Neural progenitor cell (in vitro differentiated cells): ENCODE results near the gene SART1. TPM values are rescaled to one million over a fixed set of nuclear protein-coding genes. Genes with fewer than 3 reads are reported as not detected.

ENCODE experiments used
- DNase-seq: peaks from one replicate; pipeline ENCODE4 v3.0.0-alpha.2; 2016; ENCODE audit warnings: low spot score
- H2AFZ ChIP-seq: fragments of 200-600 bp; sonication (generic); replicated peaks from 2 replicates; pipeline ENCODE4 v1.6.1; 2016; ENCODE audit warnings: antibody characterized with exemption
- H3F3A ChIP-seq: fragments of 200-600 bp; sonication (generic); 2 replicates; pipeline ENCODE4 v1.6.1; 2016; ENCODE audit warnings: antibody characterized with exemption, low read depth
- H3K27ac ChIP-seq: fragments of 200-600 bp; sonication (generic); 2 replicates; pipeline ENCODE4 v1.5.1; 2016; ENCODE audit warnings: mild to moderate bottlenecking
- H3K27me3 ChIP-seq: fragments of 200-600 bp; sonication (generic); 2 replicates; pipeline ENCODE4 v1.6.1; 2016; ENCODE audit warnings: mild to moderate bottlenecking, moderate library complexity
- H3K36me3 ChIP-seq: fragments of 200-600 bp; sonication (generic); 2 replicates; pipeline ENCODE4 v1.5.1; 2016
- H3K4me1 ChIP-seq: fragments of 200-600 bp; sonication (generic); 2 replicates; pipeline ENCODE4 v1.6.1; 2016; ENCODE audit warnings: mixed run types
- H3K4me2 ChIP-seq: fragments of 200-600 bp; sonication (generic); 2 replicates; pipeline ENCODE4 v1.6.1; 2016
- H3K4me3 ChIP-seq: fragments of 200-600 bp; sonication (generic); 2 replicates; pipeline ENCODE4 v1.5.1; 2016
- H3K79me2 ChIP-seq: fragments of 200-600 bp; sonication (generic); 2 replicates; pipeline ENCODE4 v1.6.1; 2016; ENCODE audit warnings: low read depth
- H3K9ac ChIP-seq: fragments of 200-600 bp; sonication (generic); 2 replicates; pipeline ENCODE4 v1.6.1; 2016
- H3K9me3 ChIP-seq: fragments of 200-600 bp; sonication (generic); 2 replicates; pipeline ENCODE4 v1.5.1; 2016; ENCODE audit warnings: low read depth
- H4K20me1 ChIP-seq: fragments of 200-600 bp; sonication (generic); 2 replicates; pipeline ENCODE4 v1.6.1; 2016; ENCODE audit warnings: low read depth
- H3K27ac Mint-ChIP-seq: 3 replicates; pipeline ENCODE4 v1.8.0; 2021; ENCODE audit warnings: mixed read lengths
- H3K27me3 Mint-ChIP-seq: 2 replicates; pipeline ENCODE4 v1.8.0; 2022; ENCODE audit warnings: low read depth, mild to moderate bottlenecking, inconsistent platforms, moderate library complexity, mixed read lengths; ENCODE audit not compliant: insufficient read depth
- H3K36me3 Mint-ChIP-seq: 3 replicates; pipeline ENCODE4 v1.8.0; 2021; ENCODE audit warnings: mixed read lengths
- H3K4me1 Mint-ChIP-seq: 3 replicates; pipeline ENCODE4 v1.8.0; 2021; ENCODE audit warnings: mixed read lengths
- H3K4me3 Mint-ChIP-seq: 3 replicates; pipeline ENCODE4 v1.8.0; 2021; ENCODE audit warnings: mild to moderate bottlenecking, moderate library complexity, mixed read lengths
- H3K9me3 Mint-ChIP-seq: 3 replicates; pipeline ENCODE4 v1.8.0; 2020; ENCODE audit warnings: mixed read lengths
- EZH2 ChIP-seq: fragments of 200-600 bp; sonication (generic); IDR thresholded peaks from 2 replicates; pipeline ENCODE4 v1.6.1; 2017; ENCODE audit warnings: antibody characterized with exemption, mild to moderate bottlenecking, moderate library complexity
- EZH2phosphoT487 ChIP-seq: fragments of 200-600 bp; sonication (generic); IDR thresholded peaks from 2 replicates; pipeline ENCODE4 v1.6.1; 2017; ENCODE audit warnings: antibody characterized with exemption
- total RNA-seq: library from RNA; depleted of rRNA; stranded (reverse); fragments of >200 nt; gene quantifications from 2 replicates; pipeline ENCODE4 v1.2.3, GENCODE V29; 2015; ENCODE audit warnings: low replicate concordance
- TF ChIP-seq, protein P1 (sequence below): fragments of 200-600 bp; sonication (generic); IDR thresholded peaks from 2 replicates; pipeline ENCODE4 v1.5.1; 2017; ENCODE audit warnings: antibody characterized with exemption, mild to moderate bottlenecking

The SART1 gene
- total RNA-seq, 1 donor from 2014 or later: 8.6 TPM

DNA sequence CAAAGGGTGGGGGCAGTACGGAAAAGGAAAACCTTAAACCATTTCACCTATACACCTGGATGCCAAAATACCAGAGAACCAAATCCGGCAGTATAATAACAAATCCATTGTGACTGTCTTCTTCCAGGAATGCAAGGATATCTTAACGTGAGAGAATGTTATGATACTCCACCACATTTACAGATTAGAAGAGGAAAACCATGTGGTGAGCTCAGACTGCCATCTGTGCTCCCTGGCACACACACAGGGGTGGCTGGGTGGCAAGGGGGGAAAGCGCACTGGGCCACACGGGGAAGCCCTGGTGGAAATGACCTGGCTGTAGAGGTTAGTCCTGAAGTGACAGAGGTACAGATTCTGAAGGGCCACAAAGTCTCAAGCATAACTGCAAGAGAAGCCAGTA, 30.5 kb downstream of the SART1 start:
- no peak for DNase-seq
- no peak for TF ChIP-seq EZH2phosphoT487
- no peak for TF ChIP-seq EZH2
- TF ChIP-seq, protein P1, sequence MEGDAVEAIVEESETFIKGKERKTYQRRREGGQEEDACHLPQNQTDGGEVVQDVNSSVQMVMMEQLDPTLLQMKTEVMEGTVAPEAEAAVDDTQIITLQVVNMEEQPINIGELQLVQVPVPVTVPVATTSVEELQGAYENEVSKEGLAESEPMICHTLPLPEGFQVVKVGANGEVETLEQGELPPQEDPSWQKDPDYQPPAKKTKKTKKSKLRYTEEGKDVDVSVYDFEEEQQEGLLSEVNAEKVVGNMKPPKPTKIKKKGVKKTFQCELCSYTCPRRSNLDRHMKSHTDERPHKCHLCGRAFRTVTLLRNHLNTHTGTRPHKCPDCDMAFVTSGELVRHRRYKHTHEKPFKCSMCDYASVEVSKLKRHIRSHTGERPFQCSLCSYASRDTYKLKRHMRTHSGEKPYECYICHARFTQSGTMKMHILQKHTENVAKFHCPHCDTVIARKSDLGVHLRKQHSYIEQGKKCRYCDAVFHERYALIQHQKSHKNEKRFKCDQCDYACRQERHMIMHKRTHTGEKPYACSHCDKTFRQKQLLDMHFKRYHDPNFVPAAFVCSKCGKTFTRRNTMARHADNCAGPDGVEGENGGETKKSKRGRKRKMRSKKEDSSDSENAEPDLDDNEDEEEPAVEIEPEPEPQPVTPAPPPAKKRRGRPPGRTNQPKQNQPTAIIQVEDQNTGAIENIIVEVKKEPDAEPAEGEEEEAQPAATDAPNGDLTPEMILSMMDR: no peak
- Histone ChIP-seq H3K27ac (no peak overlapping the region), H3K9me3 (no peaks in the 10 kb centered on the region), H3K36me3 (no peaks in the 10 kb centered on the region), H3K4me2 (no peak overlapping the region), H3K79me2 (no peaks in the 10 kb centered on the region), H3F3A (peaks cover 15% of the 10 kb centered on the region), H4K20me1 (no peaks in the 10 kb centered on the region), H2AFZ (no peak overlapping the region), H3K27me3 (no peaks in the 10 kb centered on the region), H3K4me3 (no peak overlapping the region), H3K4me1 (no peaks in the 10 kb centered on the region), H3K9ac (no peak overlapping the region)
- Mint-ChIP-seq H3K4me1 (peaks cover 2% of the 10 kb centered on the region), H3K4me3 (no peak overlapping the region), H3K36me3 (peaks cover 8% of the 10 kb centered on the region), H3K9me3 (no peaks in the 10 kb centered on the region), H3K27me3 (no peaks in the 10 kb centered on the region), H3K27ac (no peak overlapping the region)

DNA sequence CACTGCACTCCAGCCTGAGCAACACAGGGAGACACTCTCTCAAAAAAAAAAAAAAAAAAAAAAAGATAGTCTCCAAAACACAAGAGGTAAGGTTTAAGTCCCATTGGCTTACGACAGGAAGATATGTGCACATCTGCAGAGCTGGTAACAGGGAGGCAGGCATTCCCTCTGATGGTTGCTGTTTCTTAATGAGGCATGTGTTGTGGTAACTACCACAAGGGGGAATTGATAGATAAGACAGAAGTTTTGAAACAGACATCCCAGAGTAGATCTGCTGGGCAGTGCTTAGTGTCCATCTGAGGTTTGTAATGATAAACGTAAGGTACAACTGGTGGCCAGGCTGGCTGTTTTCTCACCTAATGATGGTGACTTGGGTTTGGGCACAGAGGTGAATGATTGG, 35.8 kb downstream of the SART1 start:
- H3K9ac ChIP-seq: no peak overlapping the region
- peaks cover 4% of the 10 kb centered on the region for H3K36me3 ChIP-seq
- H3K79me2 ChIP-seq: peaks cover 22% of the 10 kb centered on the region
- Mint-ChIP-seq H3K27ac (no peak overlapping the region), H3K27me3 (peaks cover 4% of the 10 kb centered on the region), H3K4me1 (peaks cover 15% of the 10 kb centered on the region), H3K36me3 (peaks cover 25% of the 10 kb centered on the region), H3K9me3 (no peaks in the 10 kb centered on the region), H3K4me3 (peak overlapping the region; percentile 3)
- TF ChIP-seq EZH2 (no peak), EZH2phosphoT487 (no peak)
- TF ChIP-seq, protein P1: no peak
- DNase-seq: no peak
- no peak overlapping the region for H3K4me2 ChIP-seq
- peaks cover 14% of the 10 kb centered on the region for H3F3A ChIP-seq
- no peak overlapping the region for H3K4me3 ChIP-seq
- H4K20me1 ChIP-seq: no peaks in the 10 kb centered on the region
- no peaks in the 10 kb centered on the region for H3K27me3 ChIP-seq
- H3K27ac ChIP-seq: no peak overlapping the region
- no peak overlapping the region for H2AFZ ChIP-seq
- no peaks in the 10 kb centered on the region for H3K9me3 ChIP-seq
- H3K4me1 ChIP-seq: peaks cover 3% of the 10 kb centered on the region

DNA sequence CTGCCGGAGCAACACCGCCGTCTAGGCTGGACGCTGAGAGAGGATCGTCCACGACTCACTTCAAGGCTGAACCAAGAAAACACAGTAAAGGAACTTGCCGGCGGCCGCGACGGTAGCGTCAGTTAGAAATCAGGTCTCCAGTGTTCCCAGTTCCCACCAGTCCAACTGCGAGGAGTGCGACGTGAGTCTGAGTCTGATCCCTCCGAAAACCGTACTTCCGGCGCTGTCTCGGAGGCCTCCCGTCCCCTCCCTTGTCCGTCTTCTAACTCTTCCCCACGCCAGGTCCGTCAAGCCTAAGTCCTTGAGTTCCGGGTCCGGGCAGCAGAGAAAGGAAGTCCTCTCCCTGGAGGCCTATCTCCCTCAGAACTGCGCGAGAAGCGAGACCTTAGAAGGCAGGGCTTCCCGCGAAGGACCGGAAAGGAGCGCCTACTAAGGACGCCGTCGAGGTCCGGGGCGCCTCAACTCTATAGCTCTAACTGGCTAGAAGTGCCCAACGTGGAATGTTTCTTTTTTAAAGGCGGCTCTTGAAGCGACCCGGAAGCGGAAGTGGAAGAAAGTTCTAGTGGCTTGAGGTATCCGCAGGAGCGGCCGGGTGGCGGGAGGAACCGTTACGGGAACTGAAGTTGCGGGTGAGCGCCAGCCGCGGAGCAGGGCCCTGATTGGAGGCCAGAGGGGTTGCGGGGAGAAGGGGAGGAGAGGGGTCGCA, 40.6 kb downstream of the SART1 start, which contains the start of the genes BANF1 and EIF1AD:
Gene BANF1 (plus strand): TSS at position 562 of the 706 bp plus-strand sequence. CDS start 748 bp downstream, outside the sequence.
Gene EIF1AD (minus strand): TSS at position 216 of the 706 bp plus-strand sequence. CDS start 1,768 bp downstream, outside the sequence.
- peak within 1 kb of the TSS; percentile 86 for H3K9ac ChIP-seq
- Mint-ChIP-seq H3K36me3 (peaks cover 30% of the 10 kb centered on the region), H3K9me3 (no peaks in the 10 kb centered on the region), H3K27me3 (peaks cover 10% of the 10 kb centered on the region), H3K27ac (peak within 1 kb of the TSS; percentile 100), H3K4me3 (peak within 1 kb of the TSS; percentile 100), H3K4me1 (peaks cover 26% of the 10 kb centered on the region)
- peak; percentile 96 for DNase-seq
- no peaks in the 10 kb centered on the region for H3K9me3 ChIP-seq
- H4K20me1 ChIP-seq: peaks cover 6% of the 10 kb centered on the region
- H3K4me1 ChIP-seq: peaks cover 9% of the 10 kb centered on the region
- TF ChIP-seq EZH2 (no peak), EZH2phosphoT487 (no peak)
- TF ChIP-seq, protein P1: no peak
- H3K4me3 ChIP-seq: peak within 1 kb of the TSS; percentile 80
- no peaks in the 10 kb centered on the region for H3K27me3 ChIP-seq
- peak within 1 kb of the TSS; percentile 100 for H3K27ac ChIP-seq
- peaks cover 4% of the 10 kb centered on the region for H3K36me3 ChIP-seq
- peak within 1 kb of the TSS; percentile 100 for H2AFZ ChIP-seq
- H3K79me2 ChIP-seq: peaks cover 38% of the 10 kb centered on the region
- peak within 1 kb of the TSS; percentile 83 for H3K4me2 ChIP-seq
- H3F3A ChIP-seq: peaks cover 34% of the 10 kb centered on the region
